ENCODE results near the gene CCDC13. TPM values are rescaled to one million over a fixed set of nuclear protein-coding genes. Genes with fewer than 3 reads are reported as not detected.

CCDC13 gene
- total RNA-seq, 1 experiment from 2014 or later = 2.3 TPM

DNA sequence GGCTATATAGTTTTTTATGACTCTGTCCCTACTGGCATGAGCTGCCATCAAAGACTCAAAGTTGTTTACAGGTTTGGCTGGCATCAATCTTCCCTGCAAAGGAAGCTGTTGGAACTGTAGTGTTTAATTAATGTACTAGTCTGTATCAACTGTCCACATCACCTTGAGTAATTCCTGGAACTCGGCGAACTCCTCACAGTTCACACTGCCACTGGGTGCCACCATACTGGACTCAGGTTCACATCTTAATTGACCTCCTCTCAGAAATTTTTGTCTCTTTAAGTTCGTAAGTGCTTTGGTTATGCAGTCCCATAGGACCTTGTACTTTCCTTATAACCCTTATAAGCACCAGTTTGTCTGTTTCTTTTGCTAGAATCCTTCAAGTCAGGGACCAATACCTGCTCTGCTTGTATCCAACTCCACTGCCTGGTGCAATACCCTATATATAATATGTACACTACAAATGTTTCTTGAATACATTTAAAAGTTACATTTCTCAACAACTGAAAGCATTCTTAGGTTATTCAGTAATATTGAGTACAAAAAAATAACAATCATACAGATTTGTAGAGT lies 28.1 kb upstream of the CCDC13 start:
- intact Hi-C loops (cut with micrococcal nuclease) = no loop called here
- no peak for ATAC-seq
- no peak for TF ChIP-seq EZH2 (IDR thresholded peaks at IDR 0.05)
- TF ChIP-seq POLR2A (IDR thresholded peaks at IDR 0.05; ENCODE audit: borderline replicate concordance, extremely low read depth, insufficient read depth, insufficient read length) = no peak
- TF ChIP-seq EGR1 (IDR thresholded peaks at IDR 0.05; ENCODE audit: low read depth) = no peak
- TF ChIP-seq CBX3 (IDR thresholded peaks at IDR 0.05; ENCODE audit: low read depth) = no peak
- TF ChIP-seq, protein P1, sequence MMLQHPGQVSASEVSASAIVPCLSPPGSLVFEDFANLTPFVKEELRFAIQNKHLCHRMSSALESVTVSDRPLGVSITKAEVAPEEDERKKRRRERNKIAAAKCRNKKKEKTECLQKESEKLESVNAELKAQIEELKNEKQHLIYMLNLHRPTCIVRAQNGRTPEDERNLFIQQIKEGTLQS (IDR thresholded peaks at IDR 0.05) = no peak
- TF ChIP-seq POLR2AphosphoS5 (IDR thresholded peaks at IDR 0.05; ENCODE audit: low read depth, low read length) = no peak
- TF ChIP-seq SIN3A (IDR thresholded peaks at IDR 0.05; ENCODE audit: low read depth) = no peak
- TF ChIP-seq SRF (IDR thresholded peaks at IDR 0.05; ENCODE audit: low read depth) = no peak

GRCh38 chr3:42800251-42800650 lies 27.2 kb upstream of the CCDC13 start:
- H3K9ac ChIP-seq (ENCODE audit: low read length) = no peak overlapping the region
- H3K79me2 ChIP-seq (ENCODE audit: insufficient read depth, low read length) = peaks cover 65% of the 10 kb centered on the region
- H2AFZ ChIP-seq (ENCODE audit: low read depth, low read length, poor library complexity, severe bottlenecking) = no peak overlapping the region
- DNase-seq (ENCODE audit: low read depth, low spot score) = no peak
- intact Hi-C loops (cut with micrococcal nuclease) = no loop called here
- ChIA-PET RAD21 (ENCODE audit: low non-redundant PET in 1 of 2, low total read pairs in 2 of 2, uncharacterized antibody in 2 of 2, unreplicated experiment in 2 of 2) (no interaction called here), POLR2A (no interaction called here), CTCF (no interaction called here)
- H3K4me3 ChIP-seq (replicated peaks in 1 of 2; ENCODE audit: low read depth in 1 of 2, low read length in 2 of 2) = no peak overlapping the region
- no peak overlapping the region for H3K4me2 ChIP-seq (ENCODE audit: low read length)
- peaks cover 0 to 15% of the 10 kb centered on the region in 2 experiments; a peak in 2 of 4 replicates for H3K4me1 ChIP-seq (ENCODE audit: control insufficient read depth in 1 of 2, insufficient read depth in 2 of 2, low read length in 2 of 2)
- H3K27ac ChIP-seq (ENCODE audit: low read depth, low read length) = no peak overlapping the region
- H4K20me1 ChIP-seq (ENCODE audit: insufficient read depth) = no peaks in the 10 kb centered on the region
- no peaks in the 10 kb centered on the region for H3K36me3 ChIP-seq (ENCODE audit: control insufficient read depth in 1 of 2, insufficient read depth in 2 of 2, low read length in 2 of 2)
- no peaks in the 10 kb centered on the region for H3K9me2 ChIP-seq (ENCODE audit: insufficient read depth)
- no peaks in the 10 kb centered on the region for H3K27me3 ChIP-seq (ENCODE audit: insufficient read depth, low read length)
- no TSS peak for BruUV-seq (replicated peaks)
- no peak for ATAC-seq
- no peaks in the 10 kb centered on the region for H3K9me3 ChIP-seq (ENCODE audit: control insufficient read depth in 1 of 2, insufficient read depth in 1 of 2, low read depth in 1 of 2, low read length in 2 of 2)
- no peak for TF ChIP-seq CBX3 (IDR thresholded peaks at IDR 0.05; ENCODE audit: low read depth)
- TF ChIP-seq ELF1 (IDR thresholded peaks at IDR 0.05; ENCODE audit: borderline replicate concordance, low read depth) = no peak
- no peak for TF ChIP-seq RAD21 (IDR thresholded peaks at IDR 0.05; ENCODE audit: low read depth)
- TF ChIP-seq TCF7L2 (IDR thresholded peaks at IDR 0.05; ENCODE audit: borderline replicate concordance, extremely low read depth, insufficient read depth, insufficient read length) = no peak
- TF ChIP-seq, protein P2, sequence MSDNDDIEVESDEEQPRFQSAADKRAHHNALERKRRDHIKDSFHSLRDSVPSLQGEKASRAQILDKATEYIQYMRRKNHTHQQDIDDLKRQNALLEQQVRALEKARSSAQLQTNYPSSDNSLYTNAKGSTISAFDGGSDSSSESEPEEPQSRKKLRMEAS (IDR thresholded peaks at IDR 0.05) = no peak
- no peak for TF ChIP-seq YY1 (IDR thresholded peaks at IDR 0.05; ENCODE audit: extremely low read depth, insufficient replicate concordance, low read depth, low read length)
- TF ChIP-seq, protein P1 (IDR thresholded peaks at IDR 0.05) = no peak
- no peak for TF ChIP-seq EGR1 (IDR thresholded peaks at IDR 0.05; ENCODE audit: low read depth)
- no peak for TF ChIP-seq SP1 (IDR thresholded peaks at IDR 0.05; ENCODE audit: low read depth)
- TF ChIP-seq ZFX (IDR thresholded peaks at IDR 0.05) = no peak
- no peak for TF ChIP-seq EZH2phosphoT487 (IDR thresholded peaks at IDR 0.05; ENCODE audit: borderline replicate concordance)
- no peak for TF ChIP-seq ZNF274 (IDR thresholded peaks at IDR 0.05; ENCODE audit: low read depth, low read length)
- TF ChIP-seq CTCF (IDR thresholded peaks at IDR 0.05 in 2 of 3, conservative IDR thresholded peaks at IDR 0.05 in 1 of 3; ENCODE audit: borderline replicate concordance in 1 of 3, insufficient read depth in 1 of 3, low read depth in 2 of 3, low read length in 2 of 3) = no peak
- no peak for TF ChIP-seq POLR2AphosphoS5 (IDR thresholded peaks at IDR 0.05; ENCODE audit: low read depth, low read length)
- TF ChIP-seq SIN3A (IDR thresholded peaks at IDR 0.05; ENCODE audit: low read depth) = no peak
- no peak for TF ChIP-seq JUND (IDR thresholded peaks at IDR 0.05)
- TF ChIP-seq EZH2 (IDR thresholded peaks at IDR 0.05) = no peak

More for the DNA sequence above, 28.1 kb upstream of the CCDC13 start:
- DNase-seq (ENCODE audit: low read depth, low spot score) = no peak
- Histone ChIP-seq H4K20me1 (ENCODE audit: insufficient read depth) (no peaks in the 10 kb centered on the region), H3K79me2 (ENCODE audit: insufficient read depth, low read length) (peaks cover 56% of the 10 kb centered on the region), H3K36me3 (ENCODE audit: control insufficient read depth in 1 of 2, insufficient read depth in 2 of 2, low read length in 2 of 2) (no peaks in the 10 kb centered on the region), H3K9me2 (ENCODE audit: insufficient read depth) (no peaks in the 10 kb centered on the region), H3K9me3 (ENCODE audit: control insufficient read depth in 1 of 2, insufficient read depth in 1 of 2, low read depth in 1 of 2, low read length in 2 of 2) (no peaks in the 10 kb centered on the region), H3K4me1 (ENCODE audit: control insufficient read depth in 1 of 2, insufficient read depth in 2 of 2, low read length in 2 of 2) (peaks cover 0 to 15% of the 10 kb centered on the region in 2 experiments; a peak in 2 of 4 replicates), H3K4me2 (ENCODE audit: low read length) (no peak overlapping the region), H3K27me3 (ENCODE audit: insufficient read depth, low read length) (no peaks in the 10 kb centered on the region), H3K27ac (ENCODE audit: low read depth, low read length) (no peak overlapping the region), H3K4me3 (replicated peaks in 1 of 2; ENCODE audit: low read depth in 1 of 2, low read length in 2 of 2) (no peak overlapping the region), H2AFZ (ENCODE audit: low read depth, low read length, poor library complexity, severe bottlenecking) (no peak overlapping the region), H3K9ac (ENCODE audit: low read length) (no peak overlapping the region)
- BruUV-seq (replicated peaks) = no TSS peak
- RAD21 ChIA-PET (ENCODE audit: low non-redundant PET in 1 of 2, low total read pairs in 2 of 2, uncharacterized antibody in 2 of 2, unreplicated experiment in 2 of 2) = interaction anchor here in 1 of 2 experiments (0.6 kb wide), 1 partner anchor 57 kb away, joined by 3 read pairs; no protein-coding TSS in a partner anchor
- CTCF ChIA-PET = no interaction called here
- POLR2A ChIA-PET = no interaction called here

All from HCT116 (cell line).